ENCODE data around the gene BIRC3.

DNA sequence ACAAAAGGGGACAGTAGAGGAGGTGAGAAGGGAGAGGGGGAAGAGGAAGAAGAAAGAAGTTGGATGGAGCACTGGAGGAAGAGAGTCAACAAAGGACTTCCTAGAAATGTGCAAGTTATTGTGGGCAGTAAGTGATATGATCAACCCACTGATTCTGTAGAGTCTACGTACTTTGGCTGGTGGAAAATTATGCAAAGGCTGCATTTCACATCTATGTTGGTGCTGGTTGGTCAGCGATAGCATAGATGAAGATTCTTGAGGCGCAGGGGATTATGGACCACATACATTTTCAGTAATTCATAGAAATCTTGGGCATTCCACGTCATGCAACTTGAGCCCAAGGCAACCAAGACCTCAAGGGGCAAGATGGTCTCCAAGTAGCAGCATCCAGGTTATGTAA lies 12.6 kb upstream of the BIRC3 start:
- TF ChIP-seq POLR2A (IDR thresholded peaks at IDR 0.05) (no peak), POLR2AphosphoS5 (IDR thresholded peaks at IDR 0.05) (no peak)
- TF ChIP-seq, protein P1, sequence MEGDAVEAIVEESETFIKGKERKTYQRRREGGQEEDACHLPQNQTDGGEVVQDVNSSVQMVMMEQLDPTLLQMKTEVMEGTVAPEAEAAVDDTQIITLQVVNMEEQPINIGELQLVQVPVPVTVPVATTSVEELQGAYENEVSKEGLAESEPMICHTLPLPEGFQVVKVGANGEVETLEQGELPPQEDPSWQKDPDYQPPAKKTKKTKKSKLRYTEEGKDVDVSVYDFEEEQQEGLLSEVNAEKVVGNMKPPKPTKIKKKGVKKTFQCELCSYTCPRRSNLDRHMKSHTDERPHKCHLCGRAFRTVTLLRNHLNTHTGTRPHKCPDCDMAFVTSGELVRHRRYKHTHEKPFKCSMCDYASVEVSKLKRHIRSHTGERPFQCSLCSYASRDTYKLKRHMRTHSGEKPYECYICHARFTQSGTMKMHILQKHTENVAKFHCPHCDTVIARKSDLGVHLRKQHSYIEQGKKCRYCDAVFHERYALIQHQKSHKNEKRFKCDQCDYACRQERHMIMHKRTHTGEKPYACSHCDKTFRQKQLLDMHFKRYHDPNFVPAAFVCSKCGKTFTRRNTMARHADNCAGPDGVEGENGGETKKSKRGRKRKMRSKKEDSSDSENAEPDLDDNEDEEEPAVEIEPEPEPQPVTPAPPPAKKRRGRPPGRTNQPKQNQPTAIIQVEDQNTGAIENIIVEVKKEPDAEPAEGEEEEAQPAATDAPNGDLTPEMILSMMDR (IDR thresholded peaks at IDR 0.05): no peak

All from breast epithelium (tissue), 3 donors.